Neuron (in vitro differentiated cells): ENCODE results near the gene SHCBP1L.
"Not testable (repeated sequence)": the region's sequence is repeated elsewhere in the genome, so short reads cannot be mapped to it uniquely, and the experiment has no call there.

Experiments
- H2AFZ ChIP-seq: one replicate; pipeline ENCODE4 v1.6.1; 2013; ENCODE audit warnings: low read depth, mild to moderate bottlenecking, inconsistent platforms, low read length, moderate library complexity
- H3K27me3 ChIP-seq: one replicate; pipeline ENCODE4 v1.6.1; 2013; ENCODE audit warnings: low read length; ENCODE audit not compliant: insufficient read depth
- H3K36me3 ChIP-seq: one replicate; pipeline ENCODE4 v1.6.1; 2013; ENCODE audit warnings: low read length; ENCODE audit not compliant: insufficient read depth
- H3K4me1 ChIP-seq: one replicate; pipeline ENCODE4 v1.6.1; 2013; ENCODE audit warnings: low read length; ENCODE audit not compliant: insufficient read depth
- H3K4me3 ChIP-seq: 2 replicates; pipeline ENCODE4 v1.5.1; 2013; ENCODE audit warnings: mild to moderate bottlenecking, low read length, moderate library complexity
- H3K9me3 ChIP-seq: one replicate; pipeline ENCODE4 v1.6.1; 2013; ENCODE audit warnings: low read length

SHCBP1L gene

DNA sequence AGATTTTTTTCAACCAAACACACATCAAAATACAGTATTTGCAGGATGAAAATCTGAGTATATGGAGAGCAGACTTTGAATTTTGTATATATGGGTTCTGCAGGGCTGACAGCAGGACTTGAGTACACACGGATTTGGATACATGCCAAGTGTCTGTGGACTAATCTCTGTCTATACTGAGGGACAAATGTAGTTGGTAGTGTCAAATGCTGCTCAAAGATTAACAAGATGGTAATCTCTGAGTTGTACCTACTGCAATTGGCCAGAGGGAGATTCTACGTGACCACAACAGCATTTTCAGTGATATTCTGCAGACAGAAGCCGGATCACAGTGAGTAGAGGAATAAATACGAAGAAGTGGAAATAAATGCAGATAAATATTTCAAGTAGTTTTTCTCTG, 43.4 kb downstream of the SHCBP1L start:
- Histone ChIP-seq H3K27me3 (no peaks in the 10 kb centered on the region), H3K36me3 (no peaks in the 10 kb centered on the region), H2AFZ (no peak overlapping the region), H3K4me3 (no peak overlapping the region), H3K9me3 (no peaks in the 10 kb centered on the region), H3K4me1 (no peaks in the 10 kb centered on the region)

DNA sequence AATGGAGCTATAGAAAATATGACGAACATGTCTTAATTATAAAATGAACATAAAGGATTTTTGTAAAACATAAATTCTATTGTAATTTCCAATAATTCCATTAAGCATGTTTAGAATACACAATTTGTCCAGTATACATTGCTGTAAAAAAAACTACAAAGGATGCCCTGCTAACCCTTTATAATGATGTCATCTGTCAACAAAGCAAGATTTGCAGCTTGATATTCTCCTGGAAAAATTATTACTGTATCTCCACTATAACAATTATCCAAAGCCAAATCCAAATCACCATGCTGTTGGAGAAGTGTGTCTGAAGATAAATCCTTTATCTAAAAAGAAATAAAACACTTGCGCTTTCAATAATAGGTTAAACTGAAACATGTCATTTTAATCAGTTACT, 47.6 kb downstream of the SHCBP1L start:
- no peak overlapping the region for H3K4me3 ChIP-seq
- no peaks in the 10 kb centered on the region for H3K36me3 ChIP-seq
- no peaks in the 10 kb centered on the region for H3K4me1 ChIP-seq

GRCh38 chr1:182901946-182902345, 51.0 kb downstream of the SHCBP1L start:
- H3K4me3 ChIP-seq, H2AFZ ChIP-seq, H3K9me3 ChIP-seq, H3K36me3 ChIP-seq, H3K27me3 ChIP-seq, H3K4me1 ChIP-seq: not testable (repeated sequence)

More for the DNA sequence above, 47.6 kb downstream of the SHCBP1L start:
- H3K9me3 ChIP-seq = no peaks in the 10 kb centered on the region
- no peaks in the 10 kb centered on the region for H3K27me3 ChIP-seq
- no peak overlapping the region for H2AFZ ChIP-seq

GRCh38 chr1:182897696-182898095, 55.3 kb downstream of the SHCBP1L start:
- no peaks in the 10 kb centered on the region for H3K9me3 ChIP-seq
- H3K4me3 ChIP-seq = no peak overlapping the region
- no peaks in the 10 kb centered on the region for H3K36me3 ChIP-seq
- H3K27me3 ChIP-seq = no peaks in the 10 kb centered on the region
- no peak overlapping the region for H2AFZ ChIP-seq
- no peaks in the 10 kb centered on the region for H3K4me1 ChIP-seq

- H3K36me3 ChIP-seq = peaks cover 23% of the 10 kb centered on the region
- no peak overlapping the region for H3K4me3 ChIP-seq
- no peak overlapping the region for H2AFZ ChIP-seq
- H3K9me3 ChIP-seq = no peaks in the 10 kb centered on the region
- H3K27me3 ChIP-seq = no peaks in the 10 kb centered on the region
- peaks cover 10% of the 10 kb centered on the region for H3K4me1 ChIP-seq
These were observed 61.9 kb downstream of the SHCBP1L start for GRCh38 chr1:182890927-182891610.

GRCh38 chr1:182889997-182890396, 63.0 kb downstream of the SHCBP1L start:
- no peaks in the 10 kb centered on the region for H3K27me3 ChIP-seq
- H3K4me1 ChIP-seq = peaks cover 10% of the 10 kb centered on the region
- H3K9me3 ChIP-seq = no peaks in the 10 kb centered on the region
- no peak overlapping the region for H3K4me3 ChIP-seq
- no peak overlapping the region for H2AFZ ChIP-seq
- peaks cover 32% of the 10 kb centered on the region for H3K36me3 ChIP-seq

- Histone ChIP-seq H2AFZ (no peak overlapping the region), H3K4me1 (peaks cover 10% of the 10 kb centered on the region), H3K36me3 (peaks cover 42% of the 10 kb centered on the region), H3K4me3 (no peak overlapping the region), H3K9me3 (no peaks in the 10 kb centered on the region), H3K27me3 (no peaks in the 10 kb centered on the region)
These were observed 64.0 kb downstream of the SHCBP1L start for GRCh38 chr1:182888736-182889531.

DNA sequence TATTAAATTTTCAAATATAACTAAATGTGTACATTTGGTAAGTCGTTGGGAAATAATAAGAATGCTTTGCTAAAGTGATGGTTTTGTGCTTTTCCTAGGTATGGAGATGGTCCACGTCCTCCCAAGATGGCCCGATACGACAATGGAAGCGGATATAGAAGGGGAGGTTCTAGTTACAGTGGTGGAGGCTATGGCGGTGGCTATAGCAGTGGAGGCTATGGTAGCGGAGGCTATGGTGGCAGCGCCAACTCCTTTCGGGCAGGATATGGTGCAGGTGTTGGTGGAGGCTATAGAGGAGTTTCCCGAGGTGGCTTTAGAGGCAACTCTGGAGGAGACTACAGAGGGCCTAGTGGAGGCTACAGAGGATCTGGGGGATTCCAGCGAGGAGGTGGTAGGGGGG, 66.0 kb downstream of the SHCBP1L start:
- Histone ChIP-seq H3K9me3 (no peaks in the 10 kb centered on the region), H3K36me3 (peaks cover 59% of the 10 kb centered on the region), H3K4me3 (no peak overlapping the region), H3K4me1 (peaks cover 10% of the 10 kb centered on the region), H2AFZ (no peak overlapping the region), H3K27me3 (no peaks in the 10 kb centered on the region)

- peaks cover 73% of the 10 kb centered on the region for H3K36me3 ChIP-seq
- H3K9me3 ChIP-seq = no peaks in the 10 kb centered on the region
- H3K27me3 ChIP-seq = no peaks in the 10 kb centered on the region
- H3K4me1 ChIP-seq = peaks cover 10% of the 10 kb centered on the region
- no peak overlapping the region for H2AFZ ChIP-seq
- H3K4me3 ChIP-seq = no peak overlapping the region
These were observed 67.4 kb downstream of the SHCBP1L start for GRCh38 chr1:182885591-182885990.

DNA sequence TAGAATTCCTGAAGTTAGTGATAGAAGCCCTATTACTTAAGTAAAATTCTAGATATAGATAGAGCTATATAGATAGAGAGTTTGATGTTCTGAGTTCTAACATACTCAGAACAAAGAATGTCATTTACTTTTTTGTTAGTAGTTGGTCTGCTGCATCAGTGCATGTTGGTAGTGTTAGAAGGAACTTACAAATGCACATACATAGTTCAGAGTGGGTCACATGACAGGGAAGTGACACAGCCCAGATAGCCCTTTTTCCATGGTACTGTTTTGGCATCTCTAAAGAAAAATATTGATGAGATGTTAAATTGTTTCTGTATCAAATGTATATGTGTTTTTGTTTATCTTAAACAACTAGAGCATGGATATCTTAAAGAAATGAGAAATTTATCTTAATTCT, 68.1 kb downstream of the SHCBP1L start:
- Histone ChIP-seq H3K4me1 (peaks cover 5% of the 10 kb centered on the region), H3K36me3 (peaks cover 80% of the 10 kb centered on the region), H3K4me3 (no peak overlapping the region), H2AFZ (no peak overlapping the region), H3K9me3 (no peaks in the 10 kb centered on the region), H3K27me3 (no peaks in the 10 kb centered on the region)

DNA sequence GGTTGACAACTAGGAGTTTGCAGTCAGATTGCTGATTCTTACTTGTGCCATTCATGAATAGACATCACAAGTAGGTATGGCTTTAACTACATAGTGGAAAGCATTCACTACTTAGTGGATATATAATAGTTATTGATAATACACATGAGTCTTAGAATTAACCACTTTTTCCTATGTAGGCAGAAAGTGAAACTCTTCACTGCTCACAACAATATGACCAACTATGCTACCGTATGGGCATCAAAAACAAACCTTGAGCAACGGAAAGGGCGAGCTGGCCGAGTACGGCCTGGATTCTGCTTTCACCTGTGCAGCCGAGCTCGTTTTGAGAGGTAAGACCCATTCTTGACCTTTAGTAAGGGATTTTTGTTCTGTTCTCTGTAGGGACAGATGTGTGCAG, 75.1 kb downstream of the SHCBP1L start:
- H3K4me3 ChIP-seq = no peak overlapping the region
- H2AFZ ChIP-seq = no peak overlapping the region
- H3K27me3 ChIP-seq = no peaks in the 10 kb centered on the region
- no peaks in the 10 kb centered on the region for H3K9me3 ChIP-seq
- H3K36me3 ChIP-seq = peaks cover 98% of the 10 kb centered on the region
- no peaks in the 10 kb centered on the region for H3K4me1 ChIP-seq

DNA sequence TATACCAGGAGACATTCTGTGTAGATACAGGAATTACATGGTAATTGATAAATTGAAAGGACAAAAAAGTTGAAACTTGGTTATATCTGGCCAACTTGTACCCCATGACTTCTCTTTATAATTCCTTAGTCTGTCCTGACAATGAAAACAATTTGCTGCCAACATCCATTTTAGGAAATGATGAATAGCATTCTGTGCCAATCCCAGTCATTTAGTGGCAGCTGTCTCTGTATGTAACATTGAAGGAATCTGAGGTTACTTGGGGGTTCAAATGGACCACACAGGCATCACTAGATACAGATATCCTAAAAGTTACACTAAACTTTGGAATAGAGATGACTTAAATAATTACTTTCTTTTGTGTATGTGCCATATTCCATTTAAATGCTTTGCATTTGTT, 75.6 kb downstream of the SHCBP1L start:
- no peaks in the 10 kb centered on the region for H3K9me3 ChIP-seq
- H3K4me1 ChIP-seq = no peaks in the 10 kb centered on the region
- no peaks in the 10 kb centered on the region for H3K27me3 ChIP-seq
- no peak overlapping the region for H3K4me3 ChIP-seq
- no peak overlapping the region for H2AFZ ChIP-seq
- peaks cover 100% of the 10 kb centered on the region for H3K36me3 ChIP-seq

DNA sequence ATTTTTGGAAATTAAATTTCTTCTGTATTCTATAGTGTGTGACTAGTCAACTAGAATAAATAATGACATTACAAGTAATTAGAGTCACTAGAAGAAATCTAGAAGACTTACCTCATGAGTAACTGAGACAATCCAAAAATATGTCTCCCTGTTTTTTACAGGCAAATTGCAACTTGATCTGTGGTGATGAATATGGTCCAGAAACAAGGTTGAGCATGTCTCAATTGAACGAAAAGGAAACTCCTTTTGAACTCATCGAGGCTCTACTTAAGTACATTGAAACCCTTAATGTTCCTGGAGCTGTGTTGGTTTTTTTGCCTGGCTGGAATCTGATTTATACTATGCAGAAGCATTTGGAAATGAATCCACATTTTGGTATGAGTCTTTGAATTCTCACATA, 77.1 kb downstream of the SHCBP1L start:
- H3K4me1 ChIP-seq = no peaks in the 10 kb centered on the region
- peaks cover 100% of the 10 kb centered on the region for H3K36me3 ChIP-seq
- no peaks in the 10 kb centered on the region for H3K27me3 ChIP-seq
- H2AFZ ChIP-seq = no peak overlapping the region
- H3K4me3 ChIP-seq = no peak overlapping the region
- H3K9me3 ChIP-seq = no peaks in the 10 kb centered on the region
